Fibroblast of lung (primary cell): ENCODE data around the gene CGA. TPM values are rescaled to one million over a fixed set of nuclear protein-coding genes. Genes with fewer than 3 reads are reported as not detected.

ENCODE experiments used
- DNase-seq, 2 donors: peaks; one replicate each; pipeline versions ENCODE4 v3.0.0 to v3.0.0-alpha.2; 2010; ENCODE audit warnings: low read depth in 2 of 2
- H2AFZ ChIP-seq: 2 replicates; pipeline ENCODE4 v1.5.1; 2012; ENCODE audit warnings: low read length, control low read depth, inconsistent platforms
- H3K27ac ChIP-seq: 2 replicates; pipeline ENCODE4 v1.5.1; 2011; ENCODE audit warnings: low read length, control low read depth; ENCODE audit not compliant: insufficient read depth
- H3K27me3 ChIP-seq: 2 replicates; pipeline ENCODE4 v1.5.1; 2011; ENCODE audit warnings: mild to moderate bottlenecking, low read length; ENCODE audit not compliant: control insufficient read depth, insufficient read depth
- H3K36me3 ChIP-seq: 2 replicates; pipeline ENCODE4 v1.5.1; 2011; ENCODE audit warnings: low read length; ENCODE audit not compliant: control insufficient read depth, insufficient read depth
- H3K4me1 ChIP-seq: 2 replicates; pipeline ENCODE4 v1.5.1; 2011; ENCODE audit warnings: low read length; ENCODE audit not compliant: control insufficient read depth, insufficient read depth; ENCODE audit errors: extremely low read depth
- H3K4me2 ChIP-seq: 2 replicates; pipeline ENCODE4 v1.5.1; 2011; ENCODE audit warnings: low read length, control low read depth; ENCODE audit not compliant: insufficient read depth; ENCODE audit errors: extremely low read depth
- H3K4me3 ChIP-seq, 4 experiments: fragments of 200-600 bp in 1 of 4; sonication (generic) in 1 of 4; replicated peaks in 1 of 4; 2 replicates each; pipeline ENCODE4 v1.5.1; 2011 to 2016; ENCODE audit warnings: low read length in 4 of 4, low read depth in 3 of 4, mild to moderate bottlenecking in 3 of 4, control low read depth in 2 of 4, inconsistent platforms in 1 of 4, mixed read lengths in 1 of 4; ENCODE audit not compliant: insufficient read depth in 1 of 4; ENCODE audit errors: control extremely low read depth in 1 of 4
- H3K79me2 ChIP-seq: 2 replicates; pipeline ENCODE4 v1.5.1; 2012; ENCODE audit warnings: mild to moderate bottlenecking, low read length, inconsistent platforms; ENCODE audit not compliant: control insufficient read depth, insufficient read depth
- H3K9ac ChIP-seq: 2 replicates; pipeline ENCODE4 v1.5.1; 2011; ENCODE audit warnings: mild to moderate bottlenecking, low read length, control low read depth; ENCODE audit not compliant: insufficient read depth
- H3K9me3 ChIP-seq: 2 replicates; pipeline ENCODE4 v1.5.1; 2012; ENCODE audit warnings: low read depth, low read length; ENCODE audit not compliant: control insufficient read depth, insufficient read depth
- H4K20me1 ChIP-seq: 2 replicates; pipeline ENCODE4 v1.5.1; 2011; ENCODE audit warnings: low read length; ENCODE audit not compliant: control insufficient read depth, insufficient read depth; ENCODE audit errors: extremely low read depth
- CTCF ChIP-seq, 2 donors: IDR thresholded peaks in 1 of 2; conservative IDR thresholded peaks in 1 of 2; 1 replicate in 1 of 2; 2 replicates in 1 of 2; pipeline ENCODE4 v1.5.1; 2011 to 2012; ENCODE audit warnings: low read length in 2 of 2, control low read depth in 1 of 2, inconsistent platforms in 1 of 2, low read depth in 1 of 2, mild to moderate bottlenecking in 1 of 2
- EZH2 ChIP-seq: IDR thresholded peaks from 2 replicates; pipeline ENCODE4 v1.5.1; 2012; ENCODE audit warnings: low read length, control low read depth, mild to moderate bottlenecking; ENCODE audit errors: missing control alignments
- polyA plus RNA-seq, 2 donors: library from polyadenylated mRNA; depleted of rRNA in 1 of 2; stranded (reverse) in 1 of 2; unstranded in 1 of 2; fragments of >200 nt; gene quantifications; 2 replicates each; pipeline ENCODE4 v1.2.1, GENCODE V29; 2011 to 2012; ENCODE audit warnings: missing spikeins in 1 of 2
- total RNA-seq: library from RNA; depleted of rRNA; stranded (reverse); fragments of >200 nt; gene quantifications from 2 replicates; pipeline ENCODE4 v1.2.1, GENCODE V29; 2014

Gene CGA
- total and polyA plus RNA-seq, 2 donors (not counting 1 experiment from before 2014, with no cell fraction given) = 0.18 TPM; not detected in 1

GRCh38 chr6:87099472-87099871, 4.6 kb upstream of the CGA start:
- no peaks in the 10 kb centered on the region for H3K36me3 ChIP-seq
- no peaks in the 10 kb centered on the region for H3K27me3 ChIP-seq
- no peak for DNase-seq
- H3K4me1 ChIP-seq = no peaks in the 10 kb centered on the region
- H3K27ac ChIP-seq = no peak overlapping the region
- H2AFZ ChIP-seq = no peak overlapping the region
- no peaks in the 10 kb centered on the region for H4K20me1 ChIP-seq
- TF ChIP-seq EZH2 = no peak
- no peak for TF ChIP-seq CTCF (conservative IDR thresholded peaks at IDR 0.05 in 1 of 2, IDR thresholded peaks at IDR 0.05 in 1 of 2; ENCODE audit: low read depth in 1 of 2, low read length in 2 of 2)
- no peak overlapping the region for H3K4me3 ChIP-seq
- H3K4me2 ChIP-seq = no peak overlapping the region
- no peaks in the 10 kb centered on the region for H3K79me2 ChIP-seq
- no peaks in the 10 kb centered on the region for H3K9me3 ChIP-seq
- no peak overlapping the region for H3K9ac ChIP-seq

DNA sequence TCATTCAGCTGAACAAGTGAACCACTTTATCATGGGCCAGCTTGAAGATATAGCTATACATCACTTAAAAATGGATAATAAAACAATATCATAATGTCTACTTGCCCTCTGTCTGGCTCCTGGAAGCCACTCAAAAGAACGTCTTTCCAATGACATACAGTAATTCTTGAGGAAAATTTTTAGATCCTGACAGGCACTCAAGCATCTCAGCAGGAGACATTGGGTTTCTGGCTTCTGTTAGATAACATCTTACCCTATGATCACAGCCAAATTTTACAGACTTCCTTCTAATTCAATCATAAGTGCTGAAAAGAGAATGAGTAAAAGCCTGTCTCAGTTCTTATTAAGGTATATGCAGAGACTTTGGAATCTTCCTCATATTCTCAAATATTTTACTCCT, 330 bp downstream of the CGA start:
- Histone ChIP-seq H4K20me1 (no peaks in the 10 kb centered on the region), H3K27me3 (no peaks in the 10 kb centered on the region), H3K27ac (no peak overlapping the region), H3K4me2 (no peak overlapping the region), H3K9me3 (no peaks in the 10 kb centered on the region), H2AFZ (no peak overlapping the region), H3K4me3 (no peak overlapping the region), H3K79me2 (no peaks in the 10 kb centered on the region), H3K4me1 (peaks cover 3% of the 10 kb centered on the region), H3K9ac (no peak overlapping the region), H3K36me3 (no peaks in the 10 kb centered on the region)
- TF ChIP-seq CTCF (conservative IDR thresholded peaks at IDR 0.05 in 1 of 2, IDR thresholded peaks at IDR 0.05 in 1 of 2; ENCODE audit: low read depth in 1 of 2, low read length in 2 of 2) = no peak
- peak in 1 of 2 donors; percentile 64 for DNase-seq

DNA sequence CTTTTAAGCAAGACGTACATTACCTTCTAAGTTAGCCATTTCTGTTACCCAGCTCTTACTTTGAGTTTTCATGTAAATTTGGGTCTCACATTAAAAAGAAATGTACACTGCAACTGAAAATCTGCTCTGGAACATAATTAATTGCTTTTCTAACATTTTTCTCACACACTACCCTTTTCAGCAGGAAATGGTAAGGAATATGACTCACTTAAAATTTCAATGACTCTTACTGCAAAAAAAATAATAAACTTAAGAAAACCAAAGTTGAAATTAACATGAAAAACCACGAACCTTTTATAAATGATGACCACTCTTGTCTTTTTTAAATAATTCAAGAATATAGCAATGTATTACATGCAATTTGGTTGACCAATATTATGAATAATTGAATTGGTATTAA, 1.3 kb downstream of the CGA start:
- Histone ChIP-seq H3K27ac (no peak overlapping the region), H3K9me3 (no peaks in the 10 kb centered on the region), H3K4me2 (peak overlapping the region; percentile 29), H2AFZ (no peak overlapping the region), H3K4me1 (peaks cover 3% of the 10 kb centered on the region), H3K79me2 (no peaks in the 10 kb centered on the region), H3K9ac (no peak overlapping the region), H3K4me3 (no peak overlapping the region), H3K27me3 (no peaks in the 10 kb centered on the region), H3K36me3 (no peaks in the 10 kb centered on the region), H4K20me1 (no peaks in the 10 kb centered on the region)
- DNase-seq = peak; percentile 25 to 77
- no peak for TF ChIP-seq EZH2
- no peak for TF ChIP-seq CTCF (conservative IDR thresholded peaks at IDR 0.05 in 1 of 2, IDR thresholded peaks at IDR 0.05 in 1 of 2; ENCODE audit: low read depth in 1 of 2, low read length in 2 of 2)
